HEK293T (cell line): ENCODE results near the gene CFAP299.
"Not testable (repeated sequence)": the region's sequence is repeated elsewhere in the genome, so short reads cannot be mapped to it uniquely, and the experiment has no call there.

Experiments
- ARNT ChIP-seq: fragments of 450-650 bp; IDR thresholded peaks from 2 replicates; pipeline ENCODE4 v1.6.1; 2017; ENCODE audit warnings: mild to moderate bottlenecking
- BHLHE40 ChIP-seq: fragments of 450-650 bp; IDR thresholded peaks from 2 replicates; pipeline ENCODE4 v1.6.1; 2016; ENCODE audit warnings: mild to moderate bottlenecking, moderate library complexity, borderline replicate concordance
- CTBP1 ChIP-seq: fragments of 450-650 bp; IDR thresholded peaks from 2 replicates; pipeline ENCODE4 v1.6.1; 2016; ENCODE audit warnings: borderline replicate concordance
- ELF4 ChIP-seq: fragments of 450-650 bp; IDR thresholded peaks from 2 replicates; pipeline ENCODE4 v1.6.1; 2017; ENCODE audit warnings: antibody characterized with exemption
- FOXK2 ChIP-seq: fragments of 450-650 bp; IDR thresholded peaks from 2 replicates; pipeline ENCODE4 v1.6.1; 2016; ENCODE audit warnings: mild to moderate bottlenecking
- FOXM1 ChIP-seq: fragments of 450-650 bp; IDR thresholded peaks from 2 replicates; pipeline ENCODE4 v1.6.1; 2017; ENCODE audit warnings: mild to moderate bottlenecking, borderline replicate concordance
- HDGF ChIP-seq: fragments of 450-650 bp; IDR thresholded peaks from 2 replicates; pipeline ENCODE4 v1.6.1; 2017; ENCODE audit warnings: antibody characterized with exemption, borderline replicate concordance
- LEF1 ChIP-seq: fragments of 450-650 bp; IDR thresholded peaks from 2 replicates; pipeline ENCODE4 v1.6.1; 2017; ENCODE audit warnings: mild to moderate bottlenecking, borderline replicate concordance
- NFRKB ChIP-seq: fragments of 450-650 bp; IDR thresholded peaks from 2 replicates; pipeline ENCODE4 v1.6.1; 2016; ENCODE audit warnings: mild to moderate bottlenecking, moderate library complexity
- SP1 ChIP-seq: fragments of 450-650 bp; IDR thresholded peaks from 2 replicates; pipeline ENCODE4 v1.6.1; 2017
- TARDBP ChIP-seq: fragments of 450-650 bp; IDR thresholded peaks from 2 replicates; pipeline ENCODE4 v1.6.1; 2016
- ZNF384 ChIP-seq: fragments of 450-650 bp; IDR thresholded peaks from 2 replicates; pipeline ENCODE4 v1.6.1; 2016
- TF ChIP-seq, protein P1 (sequence below): fragments of 450-650 bp; IDR thresholded peaks from 2 replicates; pipeline ENCODE4 v1.6.1; 2016

- not testable (repeated sequence) for TF ChIP-seq BHLHE40, TARDBP, FOXM1, NFRKB, ZNF384, LEF1, SP1, ELF4, HDGF, FOXK2, ARNT, CTBP1
- TF ChIP-seq, protein P1, sequence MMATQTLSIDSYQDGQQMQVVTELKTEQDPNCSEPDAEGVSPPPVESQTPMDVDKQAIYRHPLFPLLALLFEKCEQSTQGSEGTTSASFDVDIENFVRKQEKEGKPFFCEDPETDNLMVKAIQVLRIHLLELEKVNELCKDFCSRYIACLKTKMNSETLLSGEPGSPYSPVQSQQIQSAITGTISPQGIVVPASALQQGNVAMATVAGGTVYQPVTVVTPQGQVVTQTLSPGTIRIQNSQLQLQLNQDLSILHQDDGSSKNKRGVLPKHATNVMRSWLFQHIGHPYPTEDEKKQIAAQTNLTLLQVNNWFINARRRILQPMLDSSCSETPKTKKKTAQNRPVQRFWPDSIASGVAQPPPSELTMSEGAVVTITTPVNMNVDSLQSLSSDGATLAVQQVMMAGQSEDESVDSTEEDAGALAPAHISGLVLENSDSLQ = not testable (repeated sequence)
Measured at GRCh38 chr4:80749558-80749957, 414.0 kb downstream of the CFAP299 start.
